Measurements from ENCODE around the gene MAJIN.

The MAJIN gene

DNA sequence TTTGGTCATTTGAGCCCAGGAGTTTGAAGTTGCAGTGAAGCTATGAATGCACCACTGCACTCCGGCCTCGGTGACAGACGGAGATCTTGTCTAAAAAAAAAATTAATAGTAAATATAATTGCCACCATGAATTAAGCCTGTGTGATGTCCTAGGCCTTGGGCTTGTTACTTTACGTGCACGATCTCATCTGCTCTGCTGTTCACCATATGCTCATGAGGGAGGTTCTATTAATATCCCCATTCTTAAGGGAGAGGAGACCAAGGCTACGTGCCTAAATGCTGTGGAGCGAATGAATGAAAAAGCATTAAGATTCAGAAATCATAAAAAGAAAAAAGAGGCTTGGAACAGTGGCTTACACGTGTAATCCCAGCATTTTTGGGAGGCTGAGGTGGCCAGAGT is 52.3 kb downstream of the MAJIN start:
- TF ChIP-seq CTCF (IDR thresholded peaks at IDR 0.05; ENCODE audit: low read length, missing control alignments), result no peak
- H3K4me3 ChIP-seq (replicated peaks; ENCODE audit: low read depth, low read length), result no peak overlapping the region
- no peak for DNase-seq (ENCODE audit: low read depth)

GRCh38 chr11:64918017-64918416 is 53.9 kb downstream of the MAJIN start:
- H3K4me3 ChIP-seq (replicated peaks; ENCODE audit: low read depth, low read length), result peak overlapping the region; percentile 69
- DNase-seq (ENCODE audit: low read depth), result peak; percentile 63
- TF ChIP-seq CTCF (IDR thresholded peaks at IDR 0.05; ENCODE audit: low read length, missing control alignments), result peak; percentile 39

DNA sequence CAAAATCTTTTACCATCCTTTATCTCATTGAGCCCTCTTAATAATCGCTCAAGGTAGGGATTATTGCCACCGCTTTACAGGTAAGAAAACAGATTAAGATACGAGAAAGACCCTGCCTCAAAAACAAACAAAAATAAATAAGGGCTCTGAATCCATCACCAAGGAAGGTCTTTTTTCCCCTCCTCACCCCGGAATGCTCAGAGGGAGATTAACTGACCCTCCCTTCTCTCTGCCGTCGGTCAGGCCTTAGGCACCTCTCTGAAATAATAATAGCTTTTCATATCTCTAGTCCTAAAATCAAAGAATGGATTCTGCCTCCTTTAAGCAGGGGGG is 54.3 kb downstream of the MAJIN start:
- no peak for TF ChIP-seq CTCF (IDR thresholded peaks at IDR 0.05; ENCODE audit: low read length, missing control alignments)
- DNase-seq (ENCODE audit: low read depth), result no peak
- H3K4me3 ChIP-seq (replicated peaks; ENCODE audit: low read depth, low read length), result peak overlapping the region; percentile 69

DNA sequence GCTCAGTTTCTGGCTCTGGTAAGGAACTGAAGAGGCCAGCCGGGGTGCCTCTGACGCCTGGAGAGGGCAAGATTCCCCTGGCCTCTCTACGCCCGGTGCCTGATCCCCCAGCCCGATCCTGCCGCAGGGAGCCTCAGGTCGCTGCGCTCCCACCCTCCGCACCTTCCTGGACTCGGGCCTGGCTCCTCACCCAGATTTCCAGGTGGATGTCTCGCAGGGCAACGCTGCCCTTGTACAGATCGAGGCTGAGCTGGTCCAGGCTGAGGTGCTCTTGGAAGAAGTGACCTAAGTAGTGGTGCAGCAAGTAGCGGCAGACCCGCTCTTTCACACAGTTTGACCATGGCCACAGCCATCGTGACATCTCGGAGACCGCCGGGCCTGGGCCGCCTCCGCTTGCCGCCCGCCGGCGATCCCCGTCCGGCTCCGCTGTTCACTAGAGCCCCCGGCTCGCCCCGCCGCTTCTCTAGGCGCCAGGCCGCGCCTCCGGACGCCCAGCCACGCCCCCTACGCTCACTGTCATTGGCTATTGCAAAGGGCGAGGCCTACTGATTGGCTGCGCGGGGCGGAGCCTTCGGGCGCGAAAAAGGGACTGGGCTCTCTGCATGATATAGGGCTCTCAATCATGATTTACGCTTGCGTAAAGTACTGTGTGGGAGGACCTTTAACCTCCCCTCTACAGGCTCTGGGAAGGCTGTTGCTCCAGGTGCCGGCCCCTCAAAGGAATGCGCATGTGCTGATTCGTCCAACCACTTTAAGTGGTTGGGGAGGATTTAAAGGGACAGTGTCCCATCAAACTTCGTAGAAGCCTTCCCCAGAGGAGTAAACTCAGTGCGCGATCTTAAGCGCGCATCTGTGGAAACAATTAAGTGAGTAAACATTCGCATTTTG is 54.9 kb downstream of the MAJIN start, which contains the start of gene ATG2A:
Gene ATG2A (minus strand): TSS at position 435 of the 888 bp plus-strand sequence. CDS start 74 bp downstream, at position 361.
- peak within 1 kb of the TSS; percentile 96 for H3K4me3 ChIP-seq (replicated peaks; ENCODE audit: low read depth, low read length)
- no peak for TF ChIP-seq CTCF (IDR thresholded peaks at IDR 0.05; ENCODE audit: low read length, missing control alignments)
- peak; percentile 100 for DNase-seq (ENCODE audit: low read depth)

DNA sequence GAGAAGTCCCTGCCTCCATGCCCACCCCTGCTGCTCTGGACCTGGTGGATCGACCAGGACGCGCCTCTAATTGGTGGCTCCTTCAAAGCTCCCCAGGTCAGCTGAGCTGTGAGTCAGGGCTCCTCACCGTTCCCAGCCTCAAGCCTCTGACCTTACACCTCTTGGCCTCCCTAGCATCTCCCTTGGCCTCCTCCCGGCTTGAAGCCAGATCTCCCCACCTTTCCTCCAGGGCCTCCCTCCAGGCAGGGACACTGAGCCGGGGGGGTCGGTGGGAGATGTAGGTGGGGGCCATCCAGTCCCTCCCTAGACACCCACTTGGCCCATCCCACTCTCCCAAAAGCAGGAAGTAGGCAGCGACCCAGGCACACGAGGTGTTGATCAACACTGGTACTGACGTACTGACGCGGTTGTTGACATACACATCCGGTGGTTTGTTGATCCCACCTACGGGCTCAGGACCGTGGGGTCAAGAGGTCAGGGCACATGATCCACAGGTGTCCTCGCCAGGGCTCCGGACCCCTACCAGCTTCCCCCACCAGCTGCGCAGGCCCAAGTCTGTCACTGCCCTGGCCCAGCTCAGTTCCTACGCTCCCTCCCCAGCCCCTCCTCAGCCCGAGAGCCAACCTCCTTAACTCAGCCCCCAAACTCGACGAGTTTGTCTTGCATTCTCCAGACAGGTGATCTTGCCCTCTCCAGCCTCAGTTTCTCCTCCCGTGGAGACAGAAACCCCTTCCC is 55.7 kb downstream of the MAJIN start:
- peak; percentile 59 for DNase-seq (ENCODE audit: low read depth)
- peak overlapping the region; percentile 96 for H3K4me3 ChIP-seq (replicated peaks; ENCODE audit: low read depth, low read length)
- TF ChIP-seq CTCF (IDR thresholded peaks at IDR 0.05; ENCODE audit: low read length, missing control alignments), result no peak

DNA sequence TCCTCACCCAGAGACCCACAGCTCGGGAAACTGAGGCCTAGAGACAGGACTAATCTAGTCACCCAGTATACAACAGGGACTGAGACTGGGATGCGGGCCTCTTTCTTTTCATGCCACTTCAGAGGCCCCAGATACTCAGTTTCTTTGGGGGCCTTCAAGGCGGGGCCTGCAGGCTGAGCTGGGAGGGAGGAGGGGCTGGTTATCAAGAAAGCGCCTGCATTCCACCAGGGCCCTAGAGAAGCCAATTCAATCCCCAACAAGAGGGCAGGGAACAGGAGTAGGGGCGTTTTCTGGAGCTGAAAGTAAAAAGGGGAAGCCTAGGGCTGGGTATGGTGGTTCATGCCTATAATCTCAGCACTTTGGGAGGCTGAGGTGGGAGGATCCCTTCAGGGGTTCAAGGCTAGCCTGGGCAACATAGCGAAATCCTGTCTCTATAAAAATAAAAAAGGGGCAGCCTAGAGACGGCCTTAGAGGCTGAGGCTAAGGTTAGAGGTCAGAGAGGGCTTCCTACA is 56.5 kb downstream of the MAJIN start:
- DNase-seq (ENCODE audit: low read depth), result no peak
- peak overlapping the region; percentile 96 for H3K4me3 ChIP-seq (replicated peaks; ENCODE audit: low read depth, low read length)
- TF ChIP-seq CTCF (IDR thresholded peaks at IDR 0.05; ENCODE audit: low read length, missing control alignments), result no peak
